Keratinocyte (primary cell): ENCODE measurements around the gene CD4.

Source experiments
- EZH2 ChIP-seq: IDR thresholded peaks from one replicate; pipeline ENCODE4 v1.6.1; 2012; ENCODE audit warnings: inconsistent platforms, mild to moderate bottlenecking, low read length, moderate library complexity
- TF ChIP-seq, protein P1 (sequence below), 3 experiments: IDR thresholded peaks in 1 of 3; conservative IDR thresholded peaks in 1 of 3; optimal IDR thresholded peaks in 1 of 3; 2 replicates in 2 of 3; 3 replicates in 1 of 3; pipeline versions ENCODE3 to v1.5.1; 2011; ENCODE audit warnings: low read length in 3 of 3, mild to moderate bottlenecking in 3 of 3, moderate library complexity in 2 of 3, control low read depth in 1 of 3, inconsistent platforms in 1 of 3; ENCODE audit not compliant: insufficient read depth in 2 of 3; ENCODE audit errors: extremely low read depth in 1 of 3

DNA sequence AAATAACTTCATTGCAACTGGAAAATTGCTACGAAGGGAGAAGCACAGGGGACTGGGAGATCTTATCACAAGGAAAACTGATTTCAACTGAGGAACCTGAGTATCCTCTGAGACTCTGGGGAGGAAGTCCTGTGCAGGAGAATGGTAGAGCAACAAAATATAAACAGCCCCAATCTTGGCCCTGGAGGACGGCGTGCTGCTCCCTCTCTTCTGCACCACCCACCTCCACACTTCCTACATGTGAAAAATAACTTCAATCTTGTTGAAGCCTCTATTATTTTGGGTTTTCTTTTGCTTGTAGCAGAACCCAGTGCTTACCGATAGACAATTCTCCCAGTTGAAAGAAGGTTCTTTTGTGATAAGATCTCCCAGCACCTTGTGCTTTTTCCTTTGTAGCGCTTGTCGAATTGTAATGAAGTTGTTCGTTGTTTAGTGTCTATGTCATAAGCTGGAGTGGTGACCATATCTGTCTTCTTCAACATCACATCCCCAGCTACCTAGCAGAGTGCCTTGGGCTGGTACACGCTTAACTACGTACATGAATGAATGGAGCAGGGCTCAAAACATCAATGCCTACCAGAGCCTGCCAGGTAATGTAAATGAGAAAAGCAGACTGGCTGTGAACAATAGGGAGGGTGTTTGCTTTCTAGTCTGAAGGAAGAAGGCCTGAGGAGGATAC, 2.8 kb upstream of the CD4 start:
- TF ChIP-seq, protein P1, sequence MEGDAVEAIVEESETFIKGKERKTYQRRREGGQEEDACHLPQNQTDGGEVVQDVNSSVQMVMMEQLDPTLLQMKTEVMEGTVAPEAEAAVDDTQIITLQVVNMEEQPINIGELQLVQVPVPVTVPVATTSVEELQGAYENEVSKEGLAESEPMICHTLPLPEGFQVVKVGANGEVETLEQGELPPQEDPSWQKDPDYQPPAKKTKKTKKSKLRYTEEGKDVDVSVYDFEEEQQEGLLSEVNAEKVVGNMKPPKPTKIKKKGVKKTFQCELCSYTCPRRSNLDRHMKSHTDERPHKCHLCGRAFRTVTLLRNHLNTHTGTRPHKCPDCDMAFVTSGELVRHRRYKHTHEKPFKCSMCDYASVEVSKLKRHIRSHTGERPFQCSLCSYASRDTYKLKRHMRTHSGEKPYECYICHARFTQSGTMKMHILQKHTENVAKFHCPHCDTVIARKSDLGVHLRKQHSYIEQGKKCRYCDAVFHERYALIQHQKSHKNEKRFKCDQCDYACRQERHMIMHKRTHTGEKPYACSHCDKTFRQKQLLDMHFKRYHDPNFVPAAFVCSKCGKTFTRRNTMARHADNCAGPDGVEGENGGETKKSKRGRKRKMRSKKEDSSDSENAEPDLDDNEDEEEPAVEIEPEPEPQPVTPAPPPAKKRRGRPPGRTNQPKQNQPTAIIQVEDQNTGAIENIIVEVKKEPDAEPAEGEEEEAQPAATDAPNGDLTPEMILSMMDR (optimal IDR thresholded peaks at IDR 0.05 in 1 of 3, IDR thresholded peaks at IDR 0.05 in 1 of 3, conservative IDR thresholded peaks at IDR 0.05 in 1 of 3; ENCODE audit: extremely low read depth in 1 of 3, insufficient read depth in 2 of 3, low read length in 3 of 3) = no peak
- TF ChIP-seq EZH2 = no peak
